IPS DF 4.7 (cell line): ENCODE measurements around the gene CLDN18.
A peak's percentile ranks its signal among the peaks of the same experiment; 100 is the strongest.

Source experiments
- DNase-seq: peaks from one replicate; pipeline ENCODE4 v3.0.0-alpha.2; 2013; ENCODE audit warnings: low spot score; ENCODE audit errors: extremely low read depth

CLDN18 gene

DNA sequence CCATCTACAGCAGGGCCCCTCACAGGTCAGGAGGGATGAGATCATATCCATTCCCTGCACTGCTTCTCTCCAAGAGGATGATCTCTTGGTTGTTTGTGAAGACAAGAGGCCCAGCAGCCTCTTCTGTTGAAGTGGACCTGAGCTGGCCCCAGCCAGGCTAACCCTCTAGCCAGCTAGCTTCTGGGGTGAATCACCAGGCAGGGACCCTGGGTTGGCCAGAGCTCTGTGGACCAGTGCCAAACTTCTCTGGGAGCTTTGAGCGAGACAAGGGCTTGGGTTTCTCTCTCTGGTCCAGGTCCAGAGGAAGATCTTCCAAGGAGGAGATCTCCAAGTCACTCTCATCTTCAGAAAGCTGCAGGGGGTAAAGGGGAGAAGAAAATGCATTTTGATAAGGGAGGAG lies 52.7 kb downstream of the CLDN18 start:
- DNase-seq, result no peak

- DNase-seq, result no peak
These were observed 53.5 kb downstream of the CLDN18 start for GRCh38 chr3:138063416-138063815.

DNA sequence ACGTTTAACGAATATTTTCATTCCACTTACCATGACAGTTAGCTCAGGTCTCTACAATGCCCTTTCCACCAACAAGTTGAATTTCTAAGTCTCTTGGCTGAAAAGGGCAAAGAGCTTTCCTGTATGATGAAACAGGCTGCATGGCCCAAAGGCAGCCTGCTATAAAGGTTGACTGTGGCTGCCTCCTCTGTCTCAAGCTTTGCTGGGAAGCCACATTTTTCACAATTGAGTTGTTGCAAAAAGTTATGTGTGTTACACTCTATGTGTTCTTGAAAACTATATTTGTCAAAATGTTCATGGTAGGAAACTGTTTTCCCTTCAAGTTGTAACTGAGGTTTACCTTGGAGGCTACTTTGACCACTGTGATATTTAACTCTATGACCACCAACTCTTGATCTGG lies 56.0 kb downstream of the CLDN18 start:
- DNase-seq, result no peak

DNA sequence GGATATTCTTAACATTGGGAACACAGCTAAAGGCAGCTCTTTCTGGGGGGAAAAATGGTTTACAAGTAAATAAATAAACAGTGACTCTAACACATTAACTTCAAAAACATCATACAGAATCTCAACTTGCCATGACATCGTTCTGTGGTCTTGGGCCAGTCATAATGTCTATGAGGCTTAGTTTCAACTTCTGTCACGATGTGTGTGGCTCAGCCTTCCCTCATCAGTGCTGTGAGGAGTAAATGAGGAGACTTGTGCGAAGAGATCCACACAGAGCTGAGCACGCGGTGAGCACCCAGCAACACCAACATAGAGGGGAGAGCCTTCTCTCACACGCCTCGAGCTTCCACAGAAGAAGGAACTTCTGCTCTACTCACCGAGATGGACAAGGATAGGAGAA lies 56.4 kb downstream of the CLDN18 start:
- DNase-seq, result no peak

DNA sequence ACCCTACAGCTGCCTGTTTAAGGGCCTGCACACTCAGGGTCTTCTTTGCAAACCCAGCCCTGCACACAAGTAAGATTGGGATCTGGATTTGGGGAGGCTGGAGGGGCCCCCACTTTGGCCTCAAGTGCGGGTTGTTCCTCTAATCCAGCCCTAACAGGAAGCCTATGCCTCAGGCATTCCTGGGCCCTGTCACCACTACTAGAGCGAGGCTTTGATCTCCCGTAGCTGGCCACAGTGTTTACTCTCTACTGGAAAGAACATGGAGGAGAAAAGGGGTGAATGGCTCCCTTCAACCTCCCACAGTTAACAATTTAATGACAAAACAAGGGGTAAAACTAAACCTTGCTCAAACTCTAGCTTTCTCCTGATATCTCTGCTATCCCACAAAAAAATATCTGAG lies 57.0 kb downstream of the CLDN18 start:
- no peak for DNase-seq

DNA sequence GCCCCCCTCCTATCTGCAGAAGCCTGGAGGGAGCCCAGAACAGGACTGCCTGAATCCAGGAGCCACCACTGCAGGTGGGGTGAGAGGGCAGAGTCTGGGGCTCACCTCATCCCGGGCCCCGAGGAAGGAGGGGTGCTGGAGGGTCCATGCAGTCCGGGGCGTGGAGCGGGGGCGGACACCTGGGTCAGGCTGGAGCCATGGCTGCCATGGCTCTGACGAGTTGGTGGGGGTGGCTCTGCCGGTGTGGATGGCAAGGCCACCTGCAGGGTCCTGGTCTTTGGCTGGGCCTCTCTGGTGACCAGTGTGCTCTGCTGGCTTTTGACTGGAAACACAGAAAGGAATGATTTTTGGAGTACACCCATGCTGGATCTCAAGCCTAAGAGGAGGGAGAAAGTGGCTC lies 58.1 kb downstream of the CLDN18 start:
- no peak for DNase-seq

DNA sequence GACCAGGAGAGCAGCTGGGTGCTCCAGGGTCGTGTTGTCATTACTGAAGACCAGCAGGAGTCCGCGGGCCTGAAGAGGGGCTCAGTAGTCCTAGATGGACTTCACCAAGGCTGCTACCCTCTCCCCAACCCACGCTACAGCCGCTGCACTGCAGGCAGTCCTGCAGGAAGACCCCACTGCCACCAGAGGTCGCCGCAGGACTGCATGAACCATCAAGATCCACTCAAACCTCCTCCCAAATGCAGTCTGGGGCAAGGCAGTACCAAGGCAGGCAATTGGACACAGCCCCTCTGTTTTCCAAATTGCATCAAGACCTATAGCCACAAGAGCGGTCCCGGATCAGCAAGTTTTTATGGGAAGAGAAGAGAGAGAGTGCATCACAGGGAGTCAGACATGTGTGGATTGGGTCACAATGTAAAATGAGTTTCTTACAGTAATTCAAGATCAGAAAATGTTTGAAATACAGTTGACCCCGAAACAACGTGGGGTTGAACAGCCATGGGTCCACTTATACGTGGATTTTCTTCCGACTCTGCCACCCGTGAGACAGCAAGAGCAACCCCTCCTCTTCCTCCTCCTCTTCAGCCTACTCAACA lies 58.7 kb downstream of the CLDN18 start:
- peak; percentile 68 for DNase-seq

DNA sequence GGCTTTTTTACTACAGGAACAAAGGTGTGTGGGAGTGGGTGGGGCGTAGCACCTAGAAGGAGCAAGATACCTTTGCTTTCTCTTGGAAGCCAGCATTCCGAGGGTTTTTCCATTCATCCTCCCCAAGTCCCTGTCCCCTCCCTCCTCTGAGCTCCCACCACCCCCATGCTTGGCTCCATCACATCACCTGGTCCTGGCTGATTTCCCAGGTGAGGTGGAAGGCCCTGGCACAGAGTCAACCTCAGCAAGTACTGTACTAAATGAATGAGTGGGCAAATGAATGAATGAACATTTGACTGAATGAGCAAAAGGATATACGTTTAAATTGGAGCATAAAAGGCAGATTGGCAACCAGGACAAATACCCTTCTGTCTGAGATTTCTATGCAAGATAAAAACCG lies 60.0 kb downstream of the CLDN18 start:
- no peak for DNase-seq

- DNase-seq, result no peak
These were observed 62.8 kb downstream of the CLDN18 start for GRCh38 chr3:138072796-138073195.

- no peak for DNase-seq
These were observed 68.1 kb downstream of the CLDN18 start for GRCh38 chr3:138078096-138078495.

- DNase-seq, result no peak
These were observed 69.0 kb downstream of the CLDN18 start for GRCh38 chr3:138078901-138079344.

DNA sequence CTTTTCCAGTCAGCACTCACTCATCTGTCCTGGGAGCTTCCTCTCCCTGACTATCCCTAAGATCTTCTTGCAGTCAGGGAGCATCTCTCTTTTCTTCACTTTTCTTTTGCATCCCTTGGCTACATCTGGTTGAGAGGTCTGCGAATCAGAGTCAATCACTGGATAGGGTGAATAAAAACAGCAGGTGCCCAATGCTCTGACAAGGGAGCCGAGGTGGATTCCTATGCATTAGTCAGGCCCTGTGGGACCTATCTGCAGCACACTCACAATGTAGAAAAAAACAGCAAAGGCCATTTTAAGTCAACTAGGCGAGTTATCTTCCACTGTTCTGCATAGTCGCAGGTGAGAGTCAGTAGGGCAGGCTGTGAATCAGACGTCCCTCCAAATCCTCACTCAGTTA lies 69.9 kb downstream of the CLDN18 start:
- DNase-seq, result no peak

- DNase-seq, result no peak
These were observed 71.6 kb downstream of the CLDN18 start for GRCh38 chr3:138081371-138082084.

DNA sequence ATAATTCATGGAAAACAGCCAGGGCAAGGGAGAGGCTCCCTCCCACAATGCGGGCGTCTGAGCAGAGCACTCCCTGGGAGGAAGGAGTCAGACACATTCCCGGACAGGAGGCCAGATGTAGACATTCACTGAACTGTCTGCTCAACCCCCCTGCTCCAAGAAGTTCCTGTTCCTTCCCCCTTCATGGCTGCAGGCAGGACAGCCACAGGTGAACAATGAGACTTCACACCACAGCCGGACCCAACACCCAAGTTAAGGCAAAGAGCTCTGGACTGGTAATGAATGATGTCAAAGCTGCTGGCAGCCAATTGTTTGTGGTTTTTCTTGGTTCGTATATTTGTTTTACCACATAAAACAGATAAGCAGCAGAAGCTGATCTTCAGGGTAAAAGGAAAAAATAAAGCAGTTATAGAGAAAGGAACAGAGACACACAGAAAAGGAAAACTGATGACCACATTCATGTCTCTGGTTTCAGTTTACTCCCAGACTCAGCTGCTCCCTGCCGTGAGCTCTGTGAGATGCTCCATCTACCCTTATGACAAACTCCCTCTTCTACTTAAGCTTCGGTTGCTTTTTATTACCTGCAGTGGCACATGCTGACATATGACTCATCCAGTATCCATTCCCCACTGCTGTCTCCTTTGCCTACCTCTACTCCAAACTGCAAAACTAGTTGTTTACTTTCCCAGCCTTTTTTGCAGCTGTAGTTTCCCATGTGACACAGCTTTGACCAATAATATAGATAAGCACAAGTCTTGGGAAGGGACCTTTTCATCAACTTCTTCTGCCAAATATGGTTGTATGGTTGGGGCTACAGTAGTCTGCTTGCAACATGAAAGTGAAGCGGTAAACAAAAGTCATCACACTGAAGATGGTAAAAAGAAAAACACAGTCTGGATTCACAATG lies 72.4 kb downstream of the CLDN18 start:
- DNase-seq, result no peak

- no peak for DNase-seq
These were observed 73.0 kb downstream of the CLDN18 start for GRCh38 chr3:138082992-138083386.
